Body of pancreas (tissue), 4 donors: ENCODE results near the gene ANKRD13D.

Source experiments
- CTCF ChIP-seq, 7 experiments: fragments of 450-650 bp in 4 of 7; fragments of 200-600 bp in 3 of 7; sonication (generic) in 3 of 7; IDR thresholded peaks; one replicate each; pipeline ENCODE4 v1.5.1; 2016 to 2019; ENCODE audit warnings: antibody characterized with exemption in 7 of 7
- POLR2A ChIP-seq, 3 donors: fragments of 450-650 bp; IDR thresholded peaks; one replicate each; pipeline ENCODE4 v1.6.1; 2016; ENCODE audit warnings: antibody characterized with exemption in 3 of 3, mild to moderate bottlenecking in 2 of 3

GRCh38 chr11:67300256-67300755 lies 11.2 kb downstream of the ANKRD13D start:
- TF ChIP-seq POLR2A (IDR thresholded peaks at IDR 0.05) (no peak), CTCF (IDR thresholded peaks at IDR 0.05) (no peak)
